HG03196 (cell line): ENCODE data around the gene PROCR.
"Not testable (repeated sequence)": the region's sequence is repeated elsewhere in the genome, so short reads cannot be mapped to it uniquely, and the experiment has no call there.

Experiments
- ATAC-seq: cut with Tn5 transposase; IDR thresholded peaks from one replicate; pipeline ENCODE4 v1.9.1; 2021; ENCODE audit not compliant: unreplicated experiment

The PROCR gene

DNA sequence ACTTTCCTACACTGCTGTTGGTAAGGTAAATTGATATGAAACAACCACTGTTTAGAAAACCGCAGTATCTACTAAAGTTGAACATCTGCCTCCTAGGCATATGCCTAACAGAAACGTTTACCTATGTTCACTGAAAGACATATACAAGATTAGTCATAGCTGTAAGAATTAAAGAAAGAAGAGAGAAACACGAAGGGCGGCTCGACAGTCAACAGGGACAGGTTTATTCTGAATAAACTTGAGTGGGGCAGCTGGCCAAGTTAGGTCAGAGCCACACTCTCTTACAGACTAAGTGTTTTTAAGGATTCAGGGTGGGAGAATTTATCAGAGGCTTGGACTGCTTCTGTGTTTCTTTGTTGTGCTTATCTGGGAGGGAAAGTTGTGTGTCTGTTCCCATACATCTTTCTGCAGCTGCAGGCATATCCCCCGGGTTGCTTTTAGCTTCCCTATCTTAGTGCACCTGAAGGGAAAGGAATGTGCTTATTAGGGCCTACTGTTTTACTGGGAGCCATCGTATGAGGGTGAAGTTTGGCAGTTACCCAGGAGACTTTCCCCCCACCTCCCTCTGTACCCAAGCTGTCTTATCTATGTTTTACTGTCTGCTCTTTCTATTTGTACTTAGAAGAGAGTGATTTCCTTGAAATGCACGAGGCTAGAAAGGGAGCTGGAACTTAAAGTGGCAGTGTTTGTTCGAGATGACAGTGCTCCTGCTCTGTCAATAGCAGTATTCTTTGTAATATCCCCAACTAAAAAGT is 20.4 kb downstream of the PROCR start:
- ATAC-seq, result no peak

DNA sequence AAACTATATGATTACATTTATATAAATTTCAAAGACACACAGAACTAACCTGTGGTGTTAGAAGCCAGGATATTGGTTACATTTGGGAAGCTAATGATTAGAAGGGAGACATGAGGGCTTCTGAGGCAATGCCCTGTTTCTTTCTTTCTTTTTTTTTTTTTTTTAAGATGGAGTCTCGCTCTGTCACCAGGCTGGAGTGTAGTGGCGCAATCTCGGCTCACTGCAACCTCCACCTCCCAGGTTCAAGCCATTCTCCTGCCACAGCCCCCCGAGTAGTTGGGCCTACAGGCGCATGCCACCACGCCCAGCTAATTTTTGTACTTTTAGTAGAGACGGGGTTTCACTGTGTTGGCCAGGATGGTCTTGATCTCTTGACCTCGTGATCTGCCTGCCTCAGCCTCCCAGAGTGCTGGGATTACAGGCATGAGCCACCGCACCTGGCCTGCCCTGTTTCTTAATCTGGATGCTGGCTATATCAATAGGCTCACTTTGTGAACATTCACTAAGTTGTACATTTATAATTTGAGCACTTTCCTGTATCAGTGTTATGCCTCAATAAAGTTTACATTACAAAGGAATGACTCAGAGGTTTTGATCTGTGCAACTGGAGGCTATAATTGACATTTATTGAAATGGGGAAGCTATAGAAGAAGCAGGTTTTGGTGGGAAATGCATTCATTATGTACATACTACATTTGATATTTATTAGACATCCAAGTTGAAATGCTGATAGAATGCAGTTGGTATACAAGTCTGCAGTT is 21.3 kb downstream of the PROCR start:
- not testable (repeated sequence) for ATAC-seq

DNA sequence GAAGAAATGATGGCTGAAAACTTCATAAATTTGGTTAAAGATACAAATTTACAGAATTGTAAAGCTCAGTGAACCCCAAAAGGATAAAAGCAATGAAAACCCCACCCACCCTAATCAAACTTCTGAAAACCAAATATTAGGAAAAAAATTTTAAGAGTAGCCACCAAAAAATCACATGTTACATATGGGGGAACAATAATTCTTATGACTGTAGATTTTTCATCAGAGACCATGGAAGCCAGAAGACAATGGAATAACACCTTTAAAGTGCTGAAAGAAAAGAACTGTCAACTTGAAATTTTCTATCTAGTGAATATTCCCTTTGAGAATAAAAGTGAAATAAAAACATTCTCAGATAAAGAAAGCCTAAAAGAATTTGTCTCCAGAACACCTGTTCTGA is 24.4 kb downstream of the PROCR start:
- no peak for ATAC-seq

DNA sequence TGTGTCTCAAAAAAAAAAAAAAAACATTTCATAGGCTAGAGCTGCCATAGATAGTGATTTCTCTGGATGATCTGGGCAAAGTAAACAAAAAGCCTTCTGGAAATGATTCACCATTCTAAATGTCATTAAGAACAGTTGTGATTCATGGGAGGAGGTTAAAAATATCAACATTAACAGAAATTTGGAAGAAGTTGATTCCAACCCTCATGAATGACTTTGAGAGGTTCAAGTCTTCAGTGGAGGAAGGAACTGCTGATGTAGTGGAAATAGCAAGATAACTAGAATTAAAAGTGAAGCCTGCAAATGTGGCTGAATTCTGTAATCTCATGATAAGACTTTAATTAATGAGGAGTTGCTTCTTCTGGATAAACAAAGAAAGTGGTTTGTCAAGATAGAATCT is 27.9 kb downstream of the PROCR start:
- ATAC-seq, result no peak

DNA sequence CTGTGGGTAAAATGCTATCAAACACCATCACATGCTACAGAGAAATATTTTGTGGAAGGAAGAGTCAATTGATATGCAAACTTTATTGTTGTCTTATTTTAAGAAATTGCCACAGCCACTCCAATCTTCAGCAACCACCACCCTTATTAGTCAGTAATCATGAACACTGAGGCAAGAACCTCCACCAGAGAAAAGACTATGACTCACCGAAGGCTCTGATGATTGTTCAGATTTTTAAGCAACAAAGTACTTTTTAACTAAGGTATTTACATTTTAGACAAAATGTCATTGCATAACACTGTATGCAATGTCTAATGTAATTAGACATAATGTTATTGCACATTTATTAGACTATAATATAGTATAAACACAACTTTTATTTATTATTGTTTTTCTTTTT is 28.4 kb downstream of the PROCR start:
- no peak for ATAC-seq

DNA sequence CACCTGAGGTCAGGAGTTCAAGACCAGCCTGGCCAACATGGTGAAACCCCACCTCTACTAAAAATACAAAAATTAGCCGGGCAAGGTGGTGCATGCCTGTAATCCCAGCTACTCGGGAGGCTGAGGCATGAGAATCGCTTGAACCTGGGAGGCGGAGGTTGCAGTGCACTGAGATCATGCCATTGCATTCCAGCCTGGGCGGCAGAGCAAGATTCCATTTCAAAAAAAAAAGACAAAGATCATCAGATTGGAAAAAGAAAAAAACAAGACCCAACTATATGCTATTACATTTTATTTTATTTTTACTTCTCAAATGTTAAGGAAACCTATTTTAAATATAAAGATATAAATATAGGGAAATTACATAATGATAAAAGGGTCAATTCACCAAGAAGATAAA is 29.6 kb downstream of the PROCR start:
- ATAC-seq, result not testable (repeated sequence)

DNA sequence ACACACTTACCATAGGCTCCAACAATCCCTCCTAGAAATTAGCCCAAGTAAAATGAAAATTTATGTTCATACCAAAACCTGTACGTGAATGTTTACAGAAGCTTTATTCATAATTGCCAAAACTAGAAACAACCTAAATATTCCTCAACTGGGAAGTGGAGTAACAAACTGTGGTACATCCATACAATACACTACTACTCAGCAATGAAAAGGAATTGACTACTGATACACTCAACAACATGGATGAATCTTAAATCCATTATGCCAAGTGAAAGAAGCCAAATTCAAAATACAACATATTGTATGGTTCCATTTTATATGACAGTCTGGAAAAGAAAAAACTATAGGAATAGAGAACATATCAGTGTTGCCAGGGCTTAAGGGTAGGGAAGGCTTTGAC is 34.9 kb downstream of the PROCR start:
- no peak for ATAC-seq

DNA sequence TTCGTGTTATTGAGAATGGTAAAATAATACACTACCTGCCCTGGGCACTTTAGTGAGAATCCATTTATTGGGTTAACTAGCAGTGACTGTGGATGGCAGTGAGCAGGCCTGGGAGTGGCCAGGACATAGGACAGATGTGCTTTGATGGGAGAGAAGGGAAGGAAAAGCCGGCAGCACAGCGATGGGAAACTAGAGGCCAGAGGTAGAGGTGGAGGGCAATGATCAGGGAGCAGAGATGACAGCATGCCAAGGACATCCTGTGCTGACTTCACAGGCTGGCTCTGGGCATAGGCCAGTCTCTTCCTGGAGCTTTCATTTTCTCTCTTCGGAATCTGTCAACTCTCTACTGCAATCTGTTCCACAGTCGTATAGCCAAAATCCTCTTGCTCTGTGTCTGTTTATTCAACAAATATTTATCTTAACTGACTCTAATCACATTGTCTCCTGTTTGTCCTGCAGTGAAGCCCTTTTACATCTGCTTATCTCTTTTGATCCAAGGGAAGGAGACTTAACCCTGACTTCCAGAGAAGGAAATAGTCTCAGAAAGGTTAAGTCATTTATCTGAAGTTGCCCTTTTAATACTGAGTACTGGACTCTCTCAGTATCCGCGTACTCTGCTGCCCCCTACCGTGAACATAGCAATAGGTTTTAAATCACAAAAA is 36.2 kb downstream of the PROCR start:
- no peak for ATAC-seq

DNA sequence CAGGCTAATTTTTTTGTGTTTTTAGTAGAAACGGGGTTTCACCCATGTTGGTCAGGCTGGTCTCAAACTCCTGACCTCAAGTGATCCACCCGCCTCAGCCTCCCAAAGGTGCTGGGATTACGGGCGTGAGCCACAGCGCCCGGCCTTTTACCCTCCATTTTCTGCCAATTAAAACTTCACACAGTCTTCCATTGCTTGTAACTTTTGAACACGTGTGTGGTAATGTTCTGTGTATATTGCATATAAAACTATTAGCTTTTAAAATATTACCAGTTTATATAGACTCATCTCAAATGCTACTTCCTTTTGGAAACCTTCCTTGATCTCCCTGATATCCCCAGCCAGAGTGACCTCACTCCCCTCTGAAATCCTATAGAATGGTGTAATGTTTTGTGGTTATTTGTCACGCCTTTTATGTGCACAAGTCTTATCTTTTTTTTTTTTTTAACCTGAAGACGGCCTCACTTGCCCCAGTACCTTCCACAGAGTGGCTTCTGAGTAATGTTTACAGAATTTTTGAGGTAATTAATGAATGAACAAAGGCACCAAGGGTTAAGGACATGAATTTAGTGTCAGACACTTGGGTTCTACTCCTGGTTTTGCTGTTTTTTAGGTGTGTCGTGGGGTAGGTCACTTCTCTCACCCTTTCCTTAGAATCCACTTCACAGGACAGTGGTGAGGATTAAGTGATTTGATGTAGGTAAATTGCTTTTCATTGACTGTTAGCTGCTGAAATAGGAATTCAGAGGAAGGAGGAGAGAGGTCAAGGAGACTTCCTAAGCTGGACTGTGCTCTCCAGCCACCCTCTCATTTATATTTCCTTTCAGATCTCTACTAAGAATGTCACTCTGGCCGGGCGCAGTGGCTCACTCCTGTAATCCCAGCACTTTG is 43.4 kb downstream of the PROCR start:
- ATAC-seq, result no peak

DNA sequence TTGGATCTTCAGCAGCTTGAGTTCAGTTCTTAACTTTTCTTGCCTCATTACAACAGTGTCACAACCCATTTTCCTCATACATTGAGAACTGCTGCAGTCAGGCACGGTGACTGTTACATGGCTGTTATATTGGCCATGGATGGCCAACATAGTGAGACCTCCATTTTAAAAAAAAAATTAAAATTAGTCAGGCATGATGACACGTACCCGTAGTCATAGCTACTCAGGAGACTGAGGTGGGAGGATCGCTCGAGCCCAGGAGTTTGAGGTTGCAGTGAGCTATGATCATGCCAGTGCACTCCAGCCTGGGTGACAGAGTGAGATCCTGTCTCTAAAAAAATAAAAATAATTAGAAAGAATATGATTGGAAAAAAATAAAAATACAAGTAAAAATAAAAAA is 44.7 kb downstream of the PROCR start:
- ATAC-seq, result no peak

DNA sequence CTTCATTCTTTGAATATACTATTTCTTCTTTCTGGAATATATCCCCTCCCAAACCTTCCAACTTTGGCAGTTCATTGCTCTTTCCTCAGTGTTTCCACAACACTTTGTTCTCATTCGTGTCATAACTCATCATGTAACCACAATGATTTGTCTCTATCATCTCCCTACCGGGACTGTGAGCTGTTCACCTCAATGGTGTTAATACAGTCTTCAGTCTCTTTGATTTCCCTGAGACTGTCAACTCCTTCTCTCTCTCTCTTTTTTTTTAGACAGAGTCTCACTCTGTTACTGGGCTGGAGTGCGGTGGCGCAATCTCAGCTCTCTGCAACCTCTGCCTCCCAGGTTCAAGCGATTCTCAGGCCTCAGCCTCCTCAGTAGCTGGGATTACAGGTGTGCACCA is 52.1 kb downstream of the PROCR start:
- ATAC-seq, result no peak

DNA sequence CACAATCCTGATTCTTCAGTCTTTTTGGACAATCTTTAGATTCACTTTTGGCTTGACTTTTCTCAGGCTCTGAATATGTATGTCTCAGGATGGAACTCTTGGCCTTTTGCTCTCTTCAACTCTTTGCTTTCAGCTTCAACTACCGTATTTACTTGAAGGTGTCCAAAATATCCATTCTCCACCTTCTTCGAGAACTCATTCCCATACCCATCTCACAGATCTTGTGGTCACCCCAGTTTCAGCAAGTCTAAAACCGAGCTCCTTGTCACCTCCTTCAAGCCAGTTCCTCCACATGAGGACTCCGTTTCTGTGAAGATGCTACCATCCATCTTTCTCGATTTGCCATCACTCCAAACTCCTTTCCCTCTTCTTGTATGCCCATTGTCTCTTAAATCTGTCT is 52.7 kb downstream of the PROCR start:
- ATAC-seq, result no peak

DNA sequence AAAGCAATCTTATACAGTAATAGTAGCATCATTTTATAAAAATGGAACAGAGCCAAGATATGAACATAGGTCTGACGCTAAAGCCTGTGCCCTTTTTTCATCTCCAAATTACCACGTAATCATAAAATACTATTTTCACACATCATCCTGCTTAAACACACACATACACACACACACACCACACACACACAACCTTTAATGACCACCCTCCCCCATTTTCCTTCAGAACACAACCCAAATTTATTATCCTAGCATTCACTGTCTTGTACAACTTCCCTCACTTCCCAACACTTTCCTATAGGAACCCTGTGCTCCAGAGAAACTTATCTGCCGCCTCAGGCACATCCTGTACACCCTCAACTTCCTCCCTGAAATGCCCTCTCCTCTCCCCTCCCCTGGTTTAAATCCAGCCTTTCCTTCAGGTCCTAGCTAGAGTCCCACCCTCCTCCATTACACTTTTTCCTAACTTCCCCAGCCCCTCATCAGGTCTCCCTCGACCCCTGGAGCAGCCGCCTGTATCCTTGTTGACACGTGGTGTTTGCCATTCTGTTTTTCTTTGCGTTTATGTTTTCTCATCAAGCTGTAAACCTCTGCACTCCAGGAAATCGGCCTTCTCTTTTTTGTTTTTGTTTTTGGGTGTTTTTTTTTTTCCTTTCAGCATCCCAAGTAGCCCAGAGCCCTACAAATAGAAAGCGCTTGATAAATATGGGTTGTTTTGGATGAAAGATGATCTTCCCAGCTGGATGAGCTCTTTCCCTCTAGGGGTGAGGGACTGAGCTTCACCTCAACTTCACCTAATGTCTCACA is 53.6 kb downstream of the PROCR start:
- ATAC-seq, result no peak

DNA sequence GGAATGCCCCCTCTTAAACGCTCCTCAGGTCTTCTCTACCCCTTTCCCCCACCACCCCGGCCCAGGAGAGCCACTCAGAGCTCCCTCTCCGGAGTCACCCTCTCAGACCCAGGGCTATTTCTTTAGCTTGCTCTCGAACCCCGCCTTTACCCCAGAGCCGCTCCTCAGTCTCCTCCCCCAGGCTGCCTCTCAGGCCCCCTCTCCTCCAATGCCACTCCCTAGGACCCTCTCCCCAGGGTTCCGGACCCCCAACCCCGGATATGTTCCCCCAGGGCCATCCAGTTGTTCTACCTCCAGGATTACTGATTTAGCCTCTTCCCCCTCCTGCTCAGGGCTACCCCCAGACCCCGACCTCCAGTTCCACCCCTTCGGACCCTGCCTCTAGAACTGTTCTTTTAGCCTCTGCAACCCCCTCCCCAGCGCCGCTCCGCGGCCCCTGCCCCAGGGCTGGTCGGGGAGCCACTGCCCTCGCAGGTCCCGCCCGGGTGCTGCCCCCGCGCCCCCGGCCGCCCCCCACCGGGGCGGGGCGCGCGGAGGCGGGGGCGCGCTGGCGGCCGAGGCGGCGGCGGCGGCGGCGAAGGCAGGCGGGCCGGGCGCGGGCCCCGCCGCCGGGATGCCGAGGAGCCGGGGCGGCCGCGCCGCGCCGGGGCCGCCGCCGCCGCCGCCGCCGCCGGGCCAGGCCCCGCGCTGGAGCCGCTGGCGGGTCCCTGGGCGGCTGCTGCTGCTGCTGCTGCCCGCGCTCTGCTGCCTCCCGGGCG is 54.4 kb downstream of the PROCR start, which contains the start of gene MMP24:
Gene MMP24 (plus strand): TSS at position 565 of the 758 bp plus-strand sequence. CDS start 49 bp downstream, at position 614.
- ATAC-seq, result no peak
